NB4 (cell line): ENCODE results near the gene THAP12.

ENCODE experiments used
- POLR2A ChIP-seq: IDR thresholded peaks from 2 replicates; pipeline ENCODE4 v1.6.1; 2011; ENCODE audit warnings: mild to moderate bottlenecking; ENCODE audit not compliant: insufficient read length; ENCODE audit errors: extremely low read depth
- TF ChIP-seq, protein P1 (sequence below): IDR thresholded peaks from one replicate; pipeline ENCODE4 v1.5.1; 2012; ENCODE audit warnings: low read depth, low read length

DNA sequence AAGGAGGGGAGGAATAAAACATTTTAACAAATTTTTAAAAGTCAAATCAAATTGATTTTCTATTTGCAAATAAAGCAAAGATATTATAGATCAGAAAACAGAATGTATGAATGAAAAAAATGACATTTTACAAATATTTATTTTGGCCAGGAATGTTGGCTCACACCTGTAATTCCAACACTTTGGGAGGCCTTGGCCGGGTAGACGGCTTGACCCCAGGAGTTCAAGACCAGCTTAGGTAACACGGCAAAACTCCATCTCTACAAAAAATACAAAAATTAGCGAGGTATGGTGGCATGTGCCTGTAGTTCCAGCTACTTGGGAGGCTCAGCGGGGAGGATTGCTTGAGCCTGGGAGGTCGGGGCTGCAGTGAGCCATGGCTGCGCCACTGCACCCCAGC is 18.2 kb downstream of the THAP12 start:
- TF ChIP-seq, protein P1, sequence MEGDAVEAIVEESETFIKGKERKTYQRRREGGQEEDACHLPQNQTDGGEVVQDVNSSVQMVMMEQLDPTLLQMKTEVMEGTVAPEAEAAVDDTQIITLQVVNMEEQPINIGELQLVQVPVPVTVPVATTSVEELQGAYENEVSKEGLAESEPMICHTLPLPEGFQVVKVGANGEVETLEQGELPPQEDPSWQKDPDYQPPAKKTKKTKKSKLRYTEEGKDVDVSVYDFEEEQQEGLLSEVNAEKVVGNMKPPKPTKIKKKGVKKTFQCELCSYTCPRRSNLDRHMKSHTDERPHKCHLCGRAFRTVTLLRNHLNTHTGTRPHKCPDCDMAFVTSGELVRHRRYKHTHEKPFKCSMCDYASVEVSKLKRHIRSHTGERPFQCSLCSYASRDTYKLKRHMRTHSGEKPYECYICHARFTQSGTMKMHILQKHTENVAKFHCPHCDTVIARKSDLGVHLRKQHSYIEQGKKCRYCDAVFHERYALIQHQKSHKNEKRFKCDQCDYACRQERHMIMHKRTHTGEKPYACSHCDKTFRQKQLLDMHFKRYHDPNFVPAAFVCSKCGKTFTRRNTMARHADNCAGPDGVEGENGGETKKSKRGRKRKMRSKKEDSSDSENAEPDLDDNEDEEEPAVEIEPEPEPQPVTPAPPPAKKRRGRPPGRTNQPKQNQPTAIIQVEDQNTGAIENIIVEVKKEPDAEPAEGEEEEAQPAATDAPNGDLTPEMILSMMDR = no peak
- TF ChIP-seq POLR2A = no peak
